HCT116 (cell line): ENCODE measurements around the gene APBB2.

ENCODE experiments used
- EZH2 ChIP-seq: fragments of 200-600 bp; sonication (generic); IDR thresholded peaks from 2 replicates; pipeline ENCODE4 v1.6.1; 2017; ENCODE audit warnings: antibody characterized with exemption, mixed run types
- FOSL1 ChIP-seq: IDR thresholded peaks from 2 replicates; pipeline ENCODE4 v1.6.1; 2012; ENCODE audit warnings: low read depth
- POLR2A ChIP-seq: IDR thresholded peaks from 2 replicates; pipeline ENCODE4 v1.7.0; 2011; ENCODE audit warnings: borderline replicate concordance; ENCODE audit not compliant: insufficient read depth, insufficient read length; ENCODE audit errors: extremely low read depth
- RAD21 ChIP-seq: IDR thresholded peaks from 2 replicates; pipeline ENCODE4 v1.6.1; 2012; ENCODE audit warnings: low read depth, mild to moderate bottlenecking
- SIN3A ChIP-seq: IDR thresholded peaks from 2 replicates; pipeline ENCODE4 v1.6.1; 2012; ENCODE audit warnings: low read depth
- ZNF274 ChIP-seq: fragments of 200-500 bp; sonication (Bioruptor generic); IDR thresholded peaks from 2 replicates; pipeline ENCODE4 v1.6.1; 2014; ENCODE audit warnings: mild to moderate bottlenecking, low read depth, low read length, inconsistent platforms
- TF ChIP-seq, protein P1 (sequence below), 3 experiments: fragments of 200-600 bp in 1 of 3; sonication (generic) in 1 of 3; IDR thresholded peaks in 2 of 3; conservative IDR thresholded peaks in 1 of 3; 2 replicates each; pipeline ENCODE4 v1.5.1; 2012 to 2017; ENCODE audit warnings: low read depth in 2 of 3, low read length in 2 of 3, antibody characterized with exemption in 1 of 3, borderline replicate concordance in 1 of 3, control low read depth in 1 of 3, mild to moderate bottlenecking in 1 of 3, mixed read lengths in 1 of 3, mixed run types in 1 of 3, moderate library complexity in 1 of 3; ENCODE audit not compliant: insufficient read depth in 1 of 3
- TF ChIP-seq, protein P2 (sequence below): IDR thresholded peaks from 2 replicates; pipeline ENCODE4 v1.6.1; 2012

DNA sequence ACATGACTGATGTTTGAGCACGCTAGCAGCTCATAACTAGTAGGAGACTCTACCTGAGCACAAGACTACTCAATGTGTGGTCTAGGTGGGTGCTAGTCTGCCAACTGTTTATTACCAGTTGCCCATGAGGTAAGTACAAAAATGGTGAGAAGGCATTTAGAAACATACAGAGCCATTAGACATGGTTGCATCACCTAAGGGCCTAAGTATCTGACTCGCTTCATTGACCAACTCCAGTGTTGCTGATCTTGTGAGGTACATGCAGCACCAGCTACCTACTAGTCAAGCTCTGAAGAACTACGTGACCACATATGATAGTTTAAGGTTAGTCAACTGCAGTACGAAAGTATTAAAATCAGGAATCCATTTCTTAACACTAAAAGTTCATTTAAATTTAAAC lies 39.9 kb downstream of the APBB2 start:
- TF ChIP-seq, protein P1, sequence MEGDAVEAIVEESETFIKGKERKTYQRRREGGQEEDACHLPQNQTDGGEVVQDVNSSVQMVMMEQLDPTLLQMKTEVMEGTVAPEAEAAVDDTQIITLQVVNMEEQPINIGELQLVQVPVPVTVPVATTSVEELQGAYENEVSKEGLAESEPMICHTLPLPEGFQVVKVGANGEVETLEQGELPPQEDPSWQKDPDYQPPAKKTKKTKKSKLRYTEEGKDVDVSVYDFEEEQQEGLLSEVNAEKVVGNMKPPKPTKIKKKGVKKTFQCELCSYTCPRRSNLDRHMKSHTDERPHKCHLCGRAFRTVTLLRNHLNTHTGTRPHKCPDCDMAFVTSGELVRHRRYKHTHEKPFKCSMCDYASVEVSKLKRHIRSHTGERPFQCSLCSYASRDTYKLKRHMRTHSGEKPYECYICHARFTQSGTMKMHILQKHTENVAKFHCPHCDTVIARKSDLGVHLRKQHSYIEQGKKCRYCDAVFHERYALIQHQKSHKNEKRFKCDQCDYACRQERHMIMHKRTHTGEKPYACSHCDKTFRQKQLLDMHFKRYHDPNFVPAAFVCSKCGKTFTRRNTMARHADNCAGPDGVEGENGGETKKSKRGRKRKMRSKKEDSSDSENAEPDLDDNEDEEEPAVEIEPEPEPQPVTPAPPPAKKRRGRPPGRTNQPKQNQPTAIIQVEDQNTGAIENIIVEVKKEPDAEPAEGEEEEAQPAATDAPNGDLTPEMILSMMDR (IDR thresholded peaks at IDR 0.05 in 2 of 3, conservative IDR thresholded peaks at IDR 0.05 in 1 of 3; ENCODE audit: borderline replicate concordance in 1 of 3, insufficient read depth in 1 of 3, low read depth in 2 of 3, low read length in 2 of 3): no peak
- TF ChIP-seq ZNF274 (no peak), RAD21 (no peak), POLR2A (no peak), EZH2 (no peak), FOSL1 (no peak), SIN3A (no peak)
- TF ChIP-seq, protein P2, sequence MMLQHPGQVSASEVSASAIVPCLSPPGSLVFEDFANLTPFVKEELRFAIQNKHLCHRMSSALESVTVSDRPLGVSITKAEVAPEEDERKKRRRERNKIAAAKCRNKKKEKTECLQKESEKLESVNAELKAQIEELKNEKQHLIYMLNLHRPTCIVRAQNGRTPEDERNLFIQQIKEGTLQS: no peak
